GM18951 (cell line): ENCODE measurements around the gene EVC.

ENCODE experiments used
- POLR2A ChIP-seq: IDR thresholded peaks from 4 replicates; pipeline ENCODE4 v1.6.1; 2011; ENCODE audit warnings: mild to moderate bottlenecking; ENCODE audit not compliant: insufficient read length, insufficient read depth; ENCODE audit errors: extremely low read depth
- in situ Hi-C: fragments of 300-500 bp; cut with MboI; formaldehyde crosslinking; loops from one replicate; pipeline ENCODE4 v1.12.0; 2022; ENCODE audit warnings: low sequenced_read_pairs, mixed read lengths, inconsistent platforms; ENCODE audit not compliant: unreplicated experiment

EVC gene

GRCh38 chr4:5732158-5732557 lies 21.2 kb downstream of the EVC start:
- in situ Hi-C loops = no loop called here
- TF ChIP-seq POLR2A = no peak

GRCh38 chr4:5734853-5735252 lies 23.9 kb downstream of the EVC start:
- TF ChIP-seq POLR2A = no peak
- in situ Hi-C loops = no loop called here

DNA sequence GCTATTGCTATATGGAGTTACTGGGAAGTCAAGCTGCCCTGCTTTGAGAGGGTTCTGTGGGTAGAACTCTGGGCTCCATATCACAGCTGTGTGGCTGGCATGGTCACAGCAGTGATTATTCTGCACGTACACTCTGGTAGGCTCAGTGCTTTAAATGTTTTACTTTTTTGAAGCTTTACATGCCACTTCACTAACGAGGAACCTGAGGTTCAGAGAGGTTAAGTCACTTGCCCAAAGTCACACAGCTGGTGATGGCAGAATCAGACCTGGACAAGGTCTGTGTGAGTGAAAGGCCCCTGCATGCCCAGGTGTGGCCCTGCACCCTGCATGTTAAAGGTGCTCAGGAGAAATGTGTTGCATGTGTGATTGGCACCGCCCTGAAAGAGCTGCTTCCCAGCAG lies 24.5 kb downstream of the EVC start:
- in situ Hi-C loops = no loop called here
- no peak for TF ChIP-seq POLR2A

GRCh38 chr4:5738061-5738460 lies 27.1 kb downstream of the EVC start:
- in situ Hi-C loops = no loop called here
- TF ChIP-seq POLR2A = no peak

GRCh38 chr4:5742388-5742787 lies 31.4 kb downstream of the EVC start:
- TF ChIP-seq POLR2A = no peak
- in situ Hi-C loops = no loop called here

GRCh38 chr4:5742968-5743367 lies 32.0 kb downstream of the EVC start:
- no peak for TF ChIP-seq POLR2A
- in situ Hi-C loops = no loop called here

GRCh38 chr4:5746250-5746649 lies 35.2 kb downstream of the EVC start:
- in situ Hi-C loops = no loop called here
- TF ChIP-seq POLR2A = no peak

GRCh38 chr4:5746829-5747737 lies 36.1 kb downstream of the EVC start:
- in situ Hi-C loops = no loop called here
- no peak for TF ChIP-seq POLR2A

DNA sequence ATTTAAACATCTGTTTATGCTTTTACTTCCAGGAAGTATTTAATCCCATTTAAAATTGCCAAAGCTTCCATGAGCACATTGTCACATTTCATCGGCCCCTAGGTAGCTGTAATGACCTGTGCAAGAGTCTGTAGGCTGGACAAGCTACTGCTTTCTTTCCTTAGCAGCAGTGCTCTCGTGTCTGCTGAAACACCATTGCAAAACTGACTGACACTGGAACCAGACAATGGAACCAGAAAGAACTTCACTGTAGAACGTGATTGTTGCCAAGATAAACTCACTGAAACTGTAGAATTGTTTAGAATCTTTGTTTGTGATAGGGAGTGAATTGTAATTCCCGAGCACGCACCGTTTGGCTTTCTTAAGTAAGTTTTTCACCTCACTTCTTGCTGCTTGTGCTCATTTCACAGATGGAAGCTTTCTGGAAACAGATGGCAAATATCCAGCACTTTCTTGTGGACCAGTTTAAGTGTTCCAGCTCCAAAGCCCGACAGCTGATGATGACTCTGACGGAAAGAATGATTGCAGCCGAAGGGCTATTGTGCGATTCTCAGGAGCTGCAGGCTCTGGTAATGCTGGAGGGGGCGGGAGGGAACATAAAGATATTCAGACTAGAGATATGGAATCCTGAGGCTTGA lies 36.9 kb downstream of the EVC start:
- in situ Hi-C loops = no loop called here
- TF ChIP-seq POLR2A = no peak

DNA sequence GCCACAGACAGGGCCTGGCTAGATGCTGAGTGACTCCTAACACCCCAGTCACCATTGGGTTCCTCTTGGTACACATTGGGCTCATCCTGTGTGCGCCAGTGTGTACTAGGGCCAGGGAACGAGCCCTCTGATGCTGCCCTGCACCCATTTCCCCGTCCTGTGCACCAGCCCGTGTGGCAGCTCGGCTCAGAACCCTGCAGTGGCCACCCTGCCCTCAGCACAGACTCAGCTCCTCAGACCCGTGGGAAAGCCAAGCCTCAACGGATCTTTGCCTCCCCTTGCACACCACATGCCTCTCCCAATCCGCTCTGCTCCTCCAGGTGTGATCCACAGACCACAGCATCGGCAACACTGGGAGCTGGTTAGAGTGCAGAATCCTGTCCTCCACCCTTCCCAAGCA lies 38.6 kb downstream of the EVC start:
- TF ChIP-seq POLR2A = no peak
- in situ Hi-C loops = no loop called here

DNA sequence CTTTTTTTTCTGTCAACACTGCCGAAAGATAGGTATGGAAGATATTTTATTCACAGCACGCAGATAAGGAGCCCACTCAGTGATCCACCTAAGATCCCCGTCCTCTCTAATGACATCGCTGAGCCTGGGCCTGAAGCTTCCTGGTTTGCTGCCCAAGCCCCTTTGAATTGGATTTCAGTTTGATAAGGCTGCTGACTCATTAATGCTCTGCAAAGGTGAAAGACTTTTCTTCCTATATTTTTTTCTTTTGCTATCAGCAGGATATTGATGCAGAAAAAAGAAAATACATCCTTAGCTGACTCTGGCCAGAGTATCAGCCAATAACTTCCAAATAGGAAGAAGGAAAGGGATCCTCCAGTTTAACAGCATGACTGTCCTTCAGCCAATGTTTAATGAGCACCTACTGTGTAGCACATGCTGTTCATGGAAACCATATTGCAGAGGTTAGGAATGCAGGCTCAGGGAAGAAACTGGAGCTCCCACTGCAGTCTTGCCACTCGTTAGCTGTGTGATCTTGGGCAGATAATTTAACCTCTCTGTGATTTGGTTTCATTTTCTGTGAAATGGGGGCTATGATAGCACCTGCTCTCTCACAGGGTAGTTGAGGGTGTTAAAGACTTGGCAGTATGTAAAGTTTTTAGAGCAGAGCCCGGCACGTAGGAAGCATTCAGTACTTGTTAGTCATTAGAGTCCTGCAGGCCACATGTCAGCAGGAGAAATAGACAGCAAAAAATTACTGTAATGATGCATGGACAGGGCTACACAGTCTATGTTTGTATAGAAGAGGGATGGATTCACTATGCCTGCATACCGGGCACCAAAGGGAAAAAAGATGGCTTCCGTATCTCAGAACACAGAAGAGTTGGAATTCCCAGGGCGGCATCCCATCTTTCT lies 39.3 kb downstream of the EVC start:
- no peak for TF ChIP-seq POLR2A
- in situ Hi-C loops = no loop called here

- in situ Hi-C loops = no loop called here
- no peak for TF ChIP-seq POLR2A
These were observed 40.1 kb downstream of the EVC start for GRCh38 chr4:5750946-5751665.
